ENCODE results near the gene NKX2-1.

Gene NKX2-1

GRCh38 chr14:36515896-36516718 lies 3.9 kb downstream of the NKX2-1 start:
- no peak overlapping the region for H3K27ac ChIP-seq
- TF ChIP-seq CTCF (conservative IDR thresholded peaks at IDR 0.05) = no peak

- H3K27ac ChIP-seq = no peak overlapping the region
- no peak for TF ChIP-seq CTCF (conservative IDR thresholded peaks at IDR 0.05)
These were observed 4.9 kb downstream of the NKX2-1 start for GRCh38 chr14:36515105-36515593.

- no peak overlapping the region for H3K27ac ChIP-seq
- no peak for TF ChIP-seq CTCF (conservative IDR thresholded peaks at IDR 0.05)
These were observed 5.5 kb downstream of the NKX2-1 start for GRCh38 chr14:36514278-36515104.

GRCh38 chr14:36513451-36514277 lies 6.4 kb downstream of the NKX2-1 start:
- no peak overlapping the region for H3K27ac ChIP-seq
- no peak for TF ChIP-seq CTCF (conservative IDR thresholded peaks at IDR 0.05)

GRCh38 chr14:36513012-36513420 lies 7.0 kb downstream of the NKX2-1 start:
- no peak overlapping the region for H3K27ac ChIP-seq
- TF ChIP-seq CTCF (conservative IDR thresholded peaks at IDR 0.05) = no peak

- TF ChIP-seq CTCF (conservative IDR thresholded peaks at IDR 0.05) = no peak
These were observed 7.4 kb downstream of the NKX2-1 start for GRCh38 chr14:36512585-36513003.

More at GRCh38 chr14:36512585-36513003, 7.4 kb downstream of the NKX2-1 start:
- no peak overlapping the region for H3K27ac ChIP-seq

Data from VCaP (cell line).